GM19035 (cell line): ENCODE data around the gene NMD3.
"Not testable (repeated sequence)": the region's sequence is repeated elsewhere in the genome, so short reads cannot be mapped to it uniquely, and the experiment has no call there.

Experiments
- ATAC-seq: cut with Tn5 transposase; IDR thresholded peaks from one replicate; pipeline ENCODE4 v1.9.1; 2021; ENCODE audit not compliant: unreplicated experiment

NMD3 gene

DNA sequence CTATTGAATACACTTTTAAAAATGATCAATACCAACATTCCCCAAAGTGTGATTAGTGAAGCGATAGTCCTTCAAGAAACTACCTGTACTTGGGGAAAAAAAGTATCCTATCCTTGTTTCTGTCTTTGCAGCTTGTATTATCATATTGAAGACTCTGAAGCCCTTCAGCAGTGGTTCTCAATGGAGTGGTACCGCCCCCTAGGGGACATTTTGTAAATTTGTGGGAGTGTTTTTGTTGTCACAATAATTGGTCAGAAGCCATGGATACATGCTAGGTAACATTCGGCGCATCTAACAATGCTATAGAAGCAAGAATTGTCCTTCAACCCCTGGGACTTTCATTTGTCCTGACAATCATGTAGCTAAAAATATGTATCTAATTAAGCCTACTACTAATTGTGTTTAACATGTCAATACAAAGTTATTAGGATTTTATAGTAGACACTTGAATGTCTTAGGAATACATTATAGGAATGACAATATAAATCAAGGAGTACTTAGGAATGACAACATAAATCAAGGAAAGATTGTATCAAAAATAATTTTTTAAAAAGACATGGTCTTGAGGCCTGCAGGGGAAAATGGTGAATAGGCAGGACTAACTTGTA is 53.7 kb downstream of the NMD3 start:
- ATAC-seq, result peak; percentile 82

DNA sequence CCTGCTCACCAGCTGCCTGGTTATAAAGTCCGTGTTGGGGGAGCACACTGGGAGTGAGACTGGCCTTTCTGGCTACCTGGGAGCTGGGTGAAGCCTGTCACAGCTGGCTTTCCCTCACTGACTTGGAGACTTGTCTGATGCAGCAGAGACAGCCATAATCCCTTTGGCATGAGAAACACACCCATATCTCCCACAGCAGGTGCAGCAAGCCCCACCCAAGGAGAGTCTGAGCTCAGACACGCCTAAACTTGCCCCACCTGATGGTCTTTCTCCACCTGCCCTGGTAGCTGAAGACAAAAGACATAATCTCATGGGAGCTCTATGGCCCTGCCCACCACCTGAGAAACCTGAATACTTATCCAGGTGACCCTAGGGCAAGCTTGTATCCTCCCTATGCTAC is 54.8 kb downstream of the NMD3 start:
- ATAC-seq, result no peak

DNA sequence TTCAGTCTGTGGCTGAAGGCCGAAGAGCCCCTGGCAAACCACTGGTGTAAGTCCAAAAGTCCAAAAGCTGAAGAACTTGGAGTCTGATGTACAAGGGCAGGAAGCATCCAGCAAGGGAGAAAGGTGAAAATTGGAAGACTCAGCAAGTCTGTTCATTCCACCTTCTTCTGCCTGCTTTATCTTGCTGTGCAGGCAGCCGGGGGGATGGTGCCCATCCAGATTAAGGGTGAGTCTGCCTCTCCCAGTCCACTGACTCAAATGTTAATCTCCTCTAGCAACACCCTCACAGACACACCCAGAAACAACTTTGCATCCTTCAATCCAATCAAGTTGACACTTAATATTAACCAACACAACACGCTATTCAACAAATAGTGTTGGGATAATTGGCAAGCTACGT is 61.3 kb downstream of the NMD3 start:
- not testable (repeated sequence) for ATAC-seq

DNA sequence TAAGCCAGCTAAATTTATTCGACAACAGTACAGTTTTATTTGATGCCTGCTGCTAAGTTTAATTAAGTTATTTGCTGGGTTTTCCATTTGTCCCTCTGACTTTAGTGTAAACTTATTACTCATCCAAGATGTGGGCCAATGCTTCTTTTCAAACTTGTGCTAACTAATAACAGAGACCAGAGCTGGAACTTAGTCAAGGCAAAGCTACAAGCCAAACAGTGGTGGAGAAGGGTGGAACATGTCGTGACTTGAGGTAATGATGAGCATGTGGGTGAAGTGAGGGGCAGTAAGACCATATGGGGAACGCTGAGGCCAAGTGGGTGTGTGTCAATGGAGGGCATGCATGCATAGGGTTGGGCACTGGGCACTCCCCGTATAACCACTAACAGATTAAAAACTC is 63.9 kb downstream of the NMD3 start:
- ATAC-seq, result no peak

DNA sequence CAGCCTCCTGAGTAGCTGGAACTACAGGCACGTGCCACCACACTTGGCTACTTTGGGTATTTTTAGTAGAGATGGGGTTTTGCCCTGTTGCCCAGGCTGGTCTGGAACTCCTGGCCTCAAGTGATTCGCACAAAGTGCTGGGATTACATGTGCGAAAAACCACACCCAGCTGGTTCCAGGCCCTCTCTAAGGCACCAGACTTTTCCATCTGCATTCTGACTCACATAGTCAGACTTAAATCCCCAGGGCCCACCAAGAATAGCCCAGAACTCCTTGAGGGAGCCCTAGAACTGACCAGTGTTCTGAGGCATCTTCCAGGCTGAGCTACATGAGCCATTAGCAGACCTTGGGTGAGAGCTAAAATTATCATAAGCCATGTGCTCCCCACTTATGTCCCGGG is 68.1 kb downstream of the NMD3 start:
- no peak for ATAC-seq

DNA sequence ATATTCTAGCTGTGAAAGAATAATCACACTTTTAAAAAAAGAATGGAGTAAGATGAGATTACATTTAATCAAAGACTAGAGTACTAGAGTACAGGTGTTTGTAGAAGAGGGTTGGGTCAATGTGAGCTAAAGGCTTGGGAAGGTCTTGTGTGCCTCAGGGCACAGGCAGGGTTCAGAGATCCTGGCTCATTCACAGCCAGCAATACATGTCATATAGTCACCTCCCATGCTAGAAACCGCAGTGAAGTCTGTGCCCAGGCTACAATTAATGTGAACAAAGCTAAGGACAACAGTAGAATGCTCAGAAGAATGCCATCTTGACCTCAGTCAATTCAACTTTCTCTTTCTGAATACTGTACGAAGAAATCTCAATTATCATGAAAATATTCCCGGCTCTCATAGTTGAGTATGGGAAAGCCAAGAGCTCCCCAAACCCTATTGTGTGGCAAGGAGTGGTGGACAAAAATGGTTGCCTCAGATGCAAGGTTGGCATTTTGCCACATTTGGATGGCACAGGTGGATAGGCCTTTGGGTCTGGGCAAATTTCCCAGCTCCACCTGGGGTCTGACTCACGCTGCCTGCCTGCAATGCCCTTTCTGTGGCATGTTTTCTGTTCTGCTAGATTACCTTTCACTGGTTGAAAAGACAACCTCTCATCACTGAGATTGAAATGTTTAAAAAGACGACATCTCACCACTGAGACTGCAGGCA is 70.2 kb downstream of the NMD3 start:
- no peak for ATAC-seq

DNA sequence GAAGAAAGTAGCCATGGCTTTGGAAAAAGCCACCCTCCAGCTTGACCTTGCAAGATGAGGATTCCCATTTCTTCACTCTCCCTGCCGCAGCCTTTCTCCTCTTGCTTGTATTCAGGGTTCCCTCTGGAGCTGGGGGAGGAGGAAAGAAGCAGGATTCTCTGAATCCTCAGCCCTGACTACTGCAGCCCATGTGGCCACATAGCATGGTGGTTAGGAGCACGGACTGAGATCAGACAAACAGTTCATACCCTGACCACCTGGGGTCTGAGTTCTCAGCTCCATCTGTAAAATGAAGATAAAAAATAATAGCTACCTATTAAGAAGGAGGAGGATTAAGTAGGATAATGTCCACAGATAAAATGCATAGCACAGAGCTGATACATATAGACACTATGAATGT is 72.3 kb downstream of the NMD3 start:
- ATAC-seq, result no peak

DNA sequence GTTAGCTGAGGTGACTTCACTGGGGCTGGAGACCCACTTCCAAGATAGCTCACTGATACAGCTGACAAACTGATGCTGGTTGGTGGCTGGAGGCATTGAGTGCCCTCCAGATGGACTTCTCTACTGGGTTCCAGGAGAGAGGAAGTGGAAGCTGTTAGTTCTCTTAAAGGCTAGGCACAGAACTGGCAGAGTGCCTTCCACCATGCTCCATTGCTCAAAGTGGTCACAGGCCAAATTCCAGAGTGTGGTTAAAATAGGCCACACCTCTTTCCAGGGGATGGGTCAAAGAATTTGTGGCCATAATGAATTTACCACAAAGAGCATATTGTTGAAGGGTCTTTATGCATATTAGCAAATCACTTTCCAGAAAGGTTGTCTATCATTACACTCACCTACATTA is 74.2 kb downstream of the NMD3 start:
- no peak for ATAC-seq

DNA sequence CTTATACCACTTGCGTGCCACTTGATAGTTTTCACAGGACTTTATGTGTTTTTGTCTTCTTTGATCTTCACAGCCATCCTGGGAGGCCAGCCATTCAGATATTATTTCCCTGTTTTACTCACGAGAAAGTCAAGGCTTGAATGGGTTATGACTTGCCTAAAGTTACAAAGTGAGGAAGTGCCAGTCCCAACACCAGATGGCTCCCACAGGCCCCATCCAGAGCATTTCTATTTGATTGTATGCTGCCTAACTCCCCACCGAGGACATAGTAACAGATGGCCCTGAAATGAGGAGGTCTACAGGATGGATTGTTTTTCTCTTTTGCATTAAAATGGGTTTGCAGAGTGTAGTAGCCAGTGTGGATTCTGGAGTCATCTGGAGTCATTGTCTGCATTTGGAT is 75.7 kb downstream of the NMD3 start:
- no peak for ATAC-seq
